Smooth muscle cell (in vitro differentiated cells): ENCODE results near the gene CNDP2. TPM values are rescaled to one million over a fixed set of nuclear protein-coding genes. Genes with fewer than 3 reads are reported as not detected.

Experiments
- DNase-seq: peaks from one replicate; lab custom pipeline; 2025; ENCODE audit not compliant: unreplicated experiment; lab: John Stamatoyannopoulos, UW
- H2AFZ ChIP-seq: fragments of 200-600 bp; sonication (generic); 2 replicates; pipeline ENCODE4 v1.6.0; 2016; ENCODE audit warnings: antibody characterized with exemption, low read depth, mild to moderate bottlenecking
- H3F3A ChIP-seq: fragments of 200-600 bp; sonication (generic); 2 replicates; pipeline ENCODE4 v1.6.0; 2017; ENCODE audit warnings: antibody characterized with exemption, low read depth
- H3K27ac ChIP-seq: fragments of 200-600 bp; sonication (generic); 2 replicates; pipeline ENCODE4 v1.5.1; 2016; ENCODE audit warnings: low read depth, mild to moderate bottlenecking
- H3K27me3 ChIP-seq: fragments of 200-600 bp; sonication (generic); 2 replicates; pipeline ENCODE4 v1.6.1; 2016; ENCODE audit warnings: low read depth, mild to moderate bottlenecking
- H3K36me3 ChIP-seq: fragments of 200-600 bp; sonication (generic); 2 replicates; pipeline ENCODE4 v1.5.1; 2016; ENCODE audit warnings: low read depth
- H3K4me1 ChIP-seq: fragments of 200-600 bp; sonication (generic); 2 replicates; pipeline ENCODE4 v1.5.1; 2016; ENCODE audit warnings: low read depth
- H3K4me2 ChIP-seq: fragments of 200-600 bp; sonication (generic); 2 replicates; pipeline ENCODE4 v1.6.0; 2016; ENCODE audit warnings: mild to moderate bottlenecking
- H3K4me3 ChIP-seq: fragments of 200-600 bp; sonication (generic); 2 replicates; pipeline ENCODE4 v1.5.1; 2016; ENCODE audit warnings: mild to moderate bottlenecking
- H3K79me2 ChIP-seq: fragments of 200-600 bp; sonication (generic); 2 replicates; pipeline ENCODE4 v1.6.0; 2016; ENCODE audit warnings: low read depth, mild to moderate bottlenecking
- H3K9ac ChIP-seq: fragments of 200-600 bp; sonication (generic); 2 replicates; pipeline ENCODE4 v1.6.0; 2016; ENCODE audit warnings: low read depth
- H3K9me3 ChIP-seq: fragments of 200-600 bp; sonication (generic); replicated peaks from 2 replicates; pipeline ENCODE4 v1.5.1; 2016; ENCODE audit warnings: low read depth
- H4K20me1 ChIP-seq: fragments of 200-600 bp; sonication (generic); 2 replicates; pipeline ENCODE4 v1.6.0; 2016; ENCODE audit warnings: low read depth
- WGBS: methylation state at CpG from one replicate; pipeline ENCODE4 v1.1.7; 2016; ENCODE audit warnings: low lambda C conversion rate; 5-methylcytosine and 5-hydroxymethylcytosine counted together
- polyA plus RNA-seq: library from polyadenylated mRNA; unstranded; fragments of >200 nt; fragmentation: Nextera tagmentation; extraction: Ambion mirVana; gene quantifications from 2 replicates; pipeline ENCODE4 v1.2.1, GENCODE V29; 2016
- total RNA-seq: library from RNA; depleted of rRNA; stranded (reverse); fragments of >200 nt; gene quantifications from 2 replicates; pipeline ENCODE4 v1.2.3, GENCODE V29; 2014
- TF ChIP-seq, protein P1 (sequence below): fragments of 200-600 bp; sonication (generic); IDR thresholded peaks from 2 replicates; pipeline ENCODE4 v1.5.1; 2017; ENCODE audit warnings: borderline replicate concordance, mild to moderate bottlenecking, antibody characterized with exemption; ENCODE audit not compliant: insufficient read depth, poor library complexity, severe bottlenecking

The CNDP2 gene
- total and polyA plus RNA-seq, 2 experiments from 2014 or later, result 48.0 to 64.1 TPM

DNA sequence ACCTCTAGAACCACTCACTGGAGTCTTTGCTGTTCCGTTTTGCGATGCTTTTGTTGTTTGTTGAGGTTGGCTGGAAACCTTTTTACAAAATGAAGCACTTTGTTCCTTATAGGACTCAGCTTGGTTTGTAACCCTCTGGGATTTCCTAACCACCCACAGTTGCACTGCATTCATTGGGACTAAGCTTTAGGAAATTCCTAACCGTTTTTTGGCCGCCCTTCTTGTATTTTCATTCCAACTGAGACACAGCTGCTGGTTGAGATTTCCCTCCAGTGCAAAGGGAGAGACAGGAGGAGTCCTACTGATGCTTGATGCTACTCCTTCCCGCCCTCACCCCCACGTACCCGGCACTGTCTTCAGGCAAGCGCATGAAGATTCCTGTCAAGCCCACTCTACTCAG lies 32.9 kb upstream of the CNDP2 start:
- Histone ChIP-seq H3K4me1 (no peaks in the 10 kb centered on the region), H3K79me2 (no peaks in the 10 kb centered on the region), H3K9me3 (no peaks in the 10 kb centered on the region), H3K4me3 (no peak overlapping the region), H3K36me3 (no peaks in the 10 kb centered on the region), H3K4me2 (no peak overlapping the region), H4K20me1 (no peaks in the 10 kb centered on the region), H3K27ac (no peak overlapping the region), H3F3A (no peaks in the 10 kb centered on the region), H3K27me3 (peaks cover 23% of the 10 kb centered on the region), H2AFZ (no peak overlapping the region), H3K9ac (no peak overlapping the region)
- DNase-seq, result no peak
- TF ChIP-seq, protein P1, sequence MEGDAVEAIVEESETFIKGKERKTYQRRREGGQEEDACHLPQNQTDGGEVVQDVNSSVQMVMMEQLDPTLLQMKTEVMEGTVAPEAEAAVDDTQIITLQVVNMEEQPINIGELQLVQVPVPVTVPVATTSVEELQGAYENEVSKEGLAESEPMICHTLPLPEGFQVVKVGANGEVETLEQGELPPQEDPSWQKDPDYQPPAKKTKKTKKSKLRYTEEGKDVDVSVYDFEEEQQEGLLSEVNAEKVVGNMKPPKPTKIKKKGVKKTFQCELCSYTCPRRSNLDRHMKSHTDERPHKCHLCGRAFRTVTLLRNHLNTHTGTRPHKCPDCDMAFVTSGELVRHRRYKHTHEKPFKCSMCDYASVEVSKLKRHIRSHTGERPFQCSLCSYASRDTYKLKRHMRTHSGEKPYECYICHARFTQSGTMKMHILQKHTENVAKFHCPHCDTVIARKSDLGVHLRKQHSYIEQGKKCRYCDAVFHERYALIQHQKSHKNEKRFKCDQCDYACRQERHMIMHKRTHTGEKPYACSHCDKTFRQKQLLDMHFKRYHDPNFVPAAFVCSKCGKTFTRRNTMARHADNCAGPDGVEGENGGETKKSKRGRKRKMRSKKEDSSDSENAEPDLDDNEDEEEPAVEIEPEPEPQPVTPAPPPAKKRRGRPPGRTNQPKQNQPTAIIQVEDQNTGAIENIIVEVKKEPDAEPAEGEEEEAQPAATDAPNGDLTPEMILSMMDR, result no peak
- 86% methylated on average over 8 of the region's 8 CpGs for WGBS

DNA sequence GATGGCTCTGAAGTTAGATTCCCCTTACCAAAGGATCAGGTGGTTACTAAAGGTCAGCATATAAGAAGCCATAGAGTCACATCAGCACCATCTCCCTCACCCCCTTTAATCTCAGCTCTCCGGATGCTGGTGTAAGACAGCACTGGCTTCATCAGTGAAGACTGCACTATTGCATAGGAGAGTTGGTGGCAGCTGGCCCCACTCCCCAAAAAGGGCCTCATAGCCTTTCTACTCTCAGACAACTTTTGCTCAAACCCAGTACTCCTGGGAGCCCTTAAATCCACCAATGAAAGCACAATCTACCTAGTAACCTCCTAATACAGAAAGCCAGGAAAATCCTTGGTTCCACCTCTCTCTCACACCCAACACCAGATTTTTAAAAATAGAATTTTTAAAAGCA lies 32.2 kb upstream of the CNDP2 start:
- Histone ChIP-seq H3K27ac (no peak overlapping the region), H2AFZ (no peak overlapping the region), H3K27me3 (peaks cover 16% of the 10 kb centered on the region), H3K79me2 (no peaks in the 10 kb centered on the region), H3K4me1 (no peaks in the 10 kb centered on the region), H3K9ac (no peak overlapping the region), H3K4me3 (no peak overlapping the region), H3K36me3 (no peaks in the 10 kb centered on the region), H3K4me2 (no peak overlapping the region), H4K20me1 (no peaks in the 10 kb centered on the region), H3F3A (no peaks in the 10 kb centered on the region), H3K9me3 (no peaks in the 10 kb centered on the region)
- 93% methylated on average over 1 of the region's 1 CpG for WGBS
- TF ChIP-seq, protein P1, result no peak
- DNase-seq, result no peak

DNA sequence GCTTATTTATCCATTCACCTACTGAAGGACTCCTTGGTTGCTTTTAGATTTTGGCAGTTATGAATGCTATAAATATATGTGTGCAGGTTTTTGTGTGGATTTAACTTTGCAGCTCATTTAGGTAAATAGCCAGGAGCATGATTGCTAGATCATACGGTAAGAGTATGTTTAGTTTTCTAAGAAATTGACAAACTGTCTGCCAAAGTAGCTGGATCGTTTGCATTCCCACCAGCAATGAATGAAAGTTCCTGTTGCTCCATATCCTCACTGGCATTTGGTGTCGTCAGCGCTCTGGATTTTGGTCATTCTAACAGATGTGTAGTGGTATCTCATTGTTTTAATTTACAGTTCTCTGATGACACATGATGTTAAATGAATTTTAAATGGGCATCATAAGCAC lies 30.4 kb upstream of the CNDP2 start:
- no peak overlapping the region for H3K9ac ChIP-seq
- H3K4me2 ChIP-seq, result no peak overlapping the region
- H3F3A ChIP-seq, result no peaks in the 10 kb centered on the region
- TF ChIP-seq, protein P1, result no peak
- no peaks in the 10 kb centered on the region for H3K79me2 ChIP-seq
- no peak for DNase-seq
- H3K27me3 ChIP-seq, result no peaks in the 10 kb centered on the region
- no peak overlapping the region for H3K27ac ChIP-seq
- H3K4me3 ChIP-seq, result no peak overlapping the region
- WGBS, result 95% methylated on average over 4 of the region's 4 CpGs
- H2AFZ ChIP-seq, result no peak overlapping the region
- no peaks in the 10 kb centered on the region for H3K36me3 ChIP-seq
- no peaks in the 10 kb centered on the region for H4K20me1 ChIP-seq
- no peaks in the 10 kb centered on the region for H3K4me1 ChIP-seq
- H3K9me3 ChIP-seq, result no peaks in the 10 kb centered on the region

DNA sequence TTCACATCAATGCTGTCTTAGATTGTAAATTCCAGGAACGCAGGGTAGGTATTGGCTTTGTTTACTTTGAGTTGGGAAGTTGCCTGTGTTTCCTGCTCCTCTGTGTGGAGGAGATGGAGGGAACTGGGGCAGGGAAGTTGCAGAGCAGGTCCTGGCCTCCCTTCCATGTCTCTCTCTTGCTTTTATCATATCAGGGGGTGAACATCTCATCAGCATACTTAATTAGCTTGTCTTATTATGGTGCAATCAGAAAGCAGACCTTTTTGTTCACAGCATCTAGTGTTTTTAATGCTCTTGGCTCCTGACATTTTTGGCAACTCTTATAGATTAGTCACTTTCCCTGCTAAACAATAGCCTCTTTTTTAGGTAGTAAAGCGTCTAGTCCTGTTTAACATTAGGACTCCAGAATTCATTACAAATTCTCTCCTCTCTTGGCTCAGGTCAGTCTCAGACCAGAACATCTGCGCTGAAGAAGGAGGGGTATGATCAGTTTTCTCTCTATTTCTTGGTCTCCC lies 27.6 kb upstream of the CNDP2 start:
- no peak for DNase-seq
- 66% methylated on average over 3 of the region's 3 CpGs for WGBS
- H2AFZ ChIP-seq, result no peak overlapping the region
- H3K27ac ChIP-seq, result no peak overlapping the region
- H3K9me3 ChIP-seq, result no peaks in the 10 kb centered on the region
- H3K4me1 ChIP-seq, result no peaks in the 10 kb centered on the region
- no peaks in the 10 kb centered on the region for H4K20me1 ChIP-seq
- H3K4me3 ChIP-seq, result no peak overlapping the region
- H3K79me2 ChIP-seq, result no peaks in the 10 kb centered on the region
- H3K27me3 ChIP-seq, result no peaks in the 10 kb centered on the region
- H3K9ac ChIP-seq, result no peak overlapping the region
- no peak overlapping the region for H3K4me2 ChIP-seq
- peaks cover 7% of the 10 kb centered on the region for H3F3A ChIP-seq
- TF ChIP-seq, protein P1, result no peak
- H3K36me3 ChIP-seq, result no peaks in the 10 kb centered on the region
